ENCODE results near the gene DNTT. TPM values are rescaled to one million over a fixed set of nuclear protein-coding genes. Genes with fewer than 3 reads are reported as not detected.

DNTT gene
- total RNA-seq, 6 experiments from 2014 or later = not detected

GRCh38 chr10:96360766-96361165, 56.5 kb downstream of the DNTT start:
- intact Hi-C loops (cut with DNase I) = no loop called here
- Histone ChIP-seq H3K4me1 (no peaks in the 10 kb centered on the region), H3K36me3 (no peaks in the 10 kb centered on the region), H3K27me3 (no peaks in the 10 kb centered on the region), H3K9me3 (no peaks in the 10 kb centered on the region), H3K27ac (no peak overlapping the region), H3K4me3 (no peak overlapping the region)
- TF ChIP-seq POLR2A (IDR thresholded peaks at IDR 0.05) (no peak), CTCF (IDR thresholded peaks at IDR 0.05) (no peak)
- ATAC-seq = no peak
- 42% methylated on average over 2 of the region's 3 CpGs for WGBS (ENCODE audit: insufficient coverage, low coverage, low lambda C conversion rate, missing lambda C conversion rate)
- DNase-seq = no peak

- intact Hi-C loops (cut with DNase I) = no loop called here
- DNase-seq (no peak), ATAC-seq (no peak)
- 83% methylated on average over 2 of the region's 3 CpGs for WGBS (ENCODE audit: insufficient coverage, low coverage, low lambda C conversion rate, missing lambda C conversion rate)
- Histone ChIP-seq H3K9me3 (no peaks in the 10 kb centered on the region), H3K27ac (no peak overlapping the region), H3K4me3 (no peak overlapping the region), H3K27me3 (no peaks in the 10 kb centered on the region), H3K36me3 (no peaks in the 10 kb centered on the region), H3K4me1 (no peaks in the 10 kb centered on the region)
- TF ChIP-seq CTCF (IDR thresholded peaks at IDR 0.05) (no peak), POLR2A (IDR thresholded peaks at IDR 0.05) (no peak)
Observed at GRCh38 chr10:96365571-96365970, 61.3 kb downstream of the DNTT start.

GRCh38 chr10:96366508-96366907, 62.3 kb downstream of the DNTT start:
- Histone ChIP-seq H3K4me1 (no peaks in the 10 kb centered on the region), H3K4me3 (no peak overlapping the region), H3K9me3 (no peaks in the 10 kb centered on the region), H3K36me3 (no peaks in the 10 kb centered on the region), H3K27ac (no peak overlapping the region), H3K27me3 (no peaks in the 10 kb centered on the region)
- no peak for TF ChIP-seq CTCF (IDR thresholded peaks at IDR 0.05)
- TF ChIP-seq POLR2A (IDR thresholded peaks at IDR 0.05) = no peak
- ATAC-seq (no peak), DNase-seq (no peak)
- intact Hi-C loops (cut with DNase I) = no loop called here
- WGBS (ENCODE audit: insufficient coverage, low coverage, low lambda C conversion rate, missing lambda C conversion rate) = 69% methylated on average over 3 of the region's 3 CpGs

- ATAC-seq (no peak), DNase-seq (no peak)
- Histone ChIP-seq H3K4me3 (no peak overlapping the region), H3K27ac (no peak overlapping the region), H3K27me3 (no peaks in the 10 kb centered on the region), H3K4me1 (no peaks in the 10 kb centered on the region), H3K36me3 (no peaks in the 10 kb centered on the region), H3K9me3 (no peaks in the 10 kb centered on the region)
- intact Hi-C loops (cut with DNase I) = no loop called here
- TF ChIP-seq POLR2A (IDR thresholded peaks at IDR 0.05) = no peak
- no peak for TF ChIP-seq CTCF (IDR thresholded peaks at IDR 0.05)
- WGBS (ENCODE audit: insufficient coverage, low coverage, low lambda C conversion rate, missing lambda C conversion rate) = 70% methylated on average over 3 of the region's 4 CpGs
Observed at GRCh38 chr10:96367470-96367869, 63.2 kb downstream of the DNTT start.

GRCh38 chr10:96368971-96369370, 64.7 kb downstream of the DNTT start:
- no peak for DNase-seq

More at GRCh38 chr10:96368971-96369370, 64.7 kb downstream of the DNTT start:
- H3K4me3 ChIP-seq = no peak overlapping the region
- H3K4me1 ChIP-seq = no peaks in the 10 kb centered on the region
- TF ChIP-seq CTCF (IDR thresholded peaks at IDR 0.05) (no peak), POLR2A (IDR thresholded peaks at IDR 0.05) (no peak)
- no peak for ATAC-seq
- no peaks in the 10 kb centered on the region for H3K36me3 ChIP-seq
- intact Hi-C loops (cut with DNase I) = no loop called here
- H3K27me3 ChIP-seq = no peaks in the 10 kb centered on the region
- no peaks in the 10 kb centered on the region for H3K9me3 ChIP-seq
- H3K27ac ChIP-seq = no peak overlapping the region
- WGBS (ENCODE audit: insufficient coverage, low coverage, low lambda C conversion rate, missing lambda C conversion rate) = 89% methylated on average over 2 of the region's 5 CpGs

Measured in right lobe of liver (tissue), 6 donors.